Astrocyte (in vitro differentiated cells and primary cell): Measurements from ENCODE around the gene DIAPH2.

Source experiments
- CTCF ChIP-seq: IDR thresholded peaks from 2 replicates; pipeline ENCODE4 v1.5.1; 2011; ENCODE audit warnings: low read depth, mild to moderate bottlenecking, inconsistent platforms, low read length, moderate library complexity; ENCODE audit not compliant: insufficient read depth
- EZH2 ChIP-seq: IDR thresholded peaks from 2 replicates; pipeline ENCODE4 v1.6.1; 2012; ENCODE audit warnings: mild to moderate bottlenecking, low read length, inconsistent platforms; ENCODE audit not compliant: insufficient read depth

DNA sequence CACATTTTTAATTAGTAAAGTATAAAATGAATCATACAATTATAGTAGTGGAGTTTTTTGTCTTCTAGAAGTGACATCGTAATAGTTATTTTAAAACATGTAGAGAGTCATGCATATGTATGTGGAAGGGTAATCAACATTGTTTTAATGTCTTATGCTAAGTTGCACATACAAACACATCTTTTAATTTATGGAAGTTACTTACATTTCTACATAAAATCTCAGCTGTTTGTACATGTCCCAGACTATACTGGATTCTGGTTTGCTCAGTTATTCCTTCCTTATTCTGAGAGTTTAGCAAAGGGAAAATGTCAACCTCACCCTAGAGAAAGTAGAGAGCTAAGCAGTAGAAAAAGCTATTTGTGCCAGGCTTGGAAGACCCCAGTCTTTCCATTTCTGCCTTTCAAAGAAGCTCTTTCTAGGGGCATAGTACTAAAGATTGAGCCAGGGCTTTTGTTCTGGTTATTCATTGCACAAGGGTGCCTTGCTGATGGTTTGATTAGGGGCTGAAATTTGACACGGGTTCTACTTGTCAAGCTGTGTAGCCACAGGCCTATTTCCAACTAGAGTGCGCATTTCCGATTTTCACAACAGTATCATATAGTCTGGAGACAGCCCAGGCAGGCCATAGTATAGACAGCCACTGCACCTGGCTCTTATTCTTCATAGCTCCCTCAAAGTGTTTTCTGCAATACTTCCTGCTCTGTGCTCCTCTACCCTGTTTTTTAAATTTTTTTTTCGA, 305.4 kb downstream of the DIAPH2 start:
- TF ChIP-seq CTCF: no peak
- no peak for TF ChIP-seq EZH2
